Placental epithelial cell (primary cell): ENCODE results near the gene ZNF331. TPM values are rescaled to one million over a fixed set of nuclear protein-coding genes. Genes with fewer than 3 reads are reported as not detected.

Experiments
- total RNA-seq: library from RNA; depleted of rRNA; stranded (reverse); fragments of >200 nt; gene quantifications from 2 replicates; pipeline ENCODE4 v1.2.3, GENCODE V29; 2012

Gene ZNF331
- 11.4 and 12.5 TPM in 2 replicates for total RNA-seq

GRCh38 chr19:53537521-53538377, at the start of gene ZNF331:
ZNF331 (plus strand) TSS chr19:53538145; CDS start chr19:53569377, 31,232 bp downstream.

Other genes with a start within 250 kb of the ZNF331 start
- 10.3 and 11.4 TPM in 2 replicates for gene ZNF845, start 204.4 kb upstream of the ZNF331 start, total RNA-seq
- gene ZNF525, start 172.4 kb upstream of the ZNF331 start, total RNA-seq = 12.3 and 20.0 TPM in 2 replicates
- 22.8 and 28.3 TPM in 2 replicates for gene ZNF765, start 143.0 kb upstream of the ZNF331 start, total RNA-seq
- 11.9 and 13.7 TPM in 2 replicates for gene ZNF761, start 106.2 kb upstream of the ZNF331 start, total RNA-seq
- 4.7 and 5.4 TPM in 2 replicates for gene ZNF813, start 70.4 kb upstream of the ZNF331 start, total RNA-seq
- gene DPRX, start 93.9 kb downstream of the ZNF331 start, total RNA-seq = not detected in 2 replicates